Heart left ventricle (tissue), 16 donors: ENCODE data around the gene RPS2. TPM values are rescaled to one million over a fixed set of nuclear protein-coding genes. Genes with fewer than 3 reads are reported as not detected.

ENCODE experiments used
- ATAC-seq, 4 donors: fragments of 200-7000 bp; cut with Tn5 transposase; one replicate each; pipeline ENCODE4 v1.9.1; 2020 to 2022; ENCODE audit warnings: moderate library complexity in 4 of 4, mild to moderate bottlenecking in 3 of 4, moderate number of reproducible peaks in 1 of 4
- DNase-seq, 5 donors: peaks; one replicate each; pipeline ENCODE4 v3.0.0-alpha.2; 2020
- H3K27ac ChIP-seq, 12 donors: fragments of 200-600 bp; sonication (generic) in 4 of 12; one replicate each; pipeline versions ENCODE4 v1.5.0 to v1.8.0; 2016 to 2022; ENCODE audit warnings: mild to moderate bottlenecking in 2 of 12
- H3K27me3 ChIP-seq, 9 donors: fragments of 200-600 bp; sonication (generic) in 2 of 9; one replicate each; pipeline versions ENCODE4 v1.5.1 to v1.8.0; 2016 to 2022; ENCODE audit warnings: mild to moderate bottlenecking in 3 of 9
- H3K36me3 ChIP-seq, 9 donors: fragments of 200-600 bp; sonication (generic) in 2 of 9; one replicate each; pipeline versions ENCODE4 v1.5.0 to v1.8.0; 2018 to 2022; ENCODE audit warnings: mild to moderate bottlenecking in 2 of 9
- H3K4me1 ChIP-seq, 12 donors: fragments of 200-600 bp; sonication (generic) in 4 of 12; one replicate each; pipeline versions ENCODE4 v1.5.0 to v1.8.0; 2016 to 2022; ENCODE audit warnings: mild to moderate bottlenecking in 3 of 12
- H3K4me3 ChIP-seq, 12 donors: fragments of 200-600 bp; sonication (generic) in 4 of 12; one replicate each; pipeline versions ENCODE4 v1.5.0 to v1.8.0; 2017 to 2022; ENCODE audit warnings: mild to moderate bottlenecking in 9 of 12, moderate library complexity in 4 of 12
- H3K9me3 ChIP-seq, 12 donors: fragments of 200-600 bp; sonication (generic) in 4 of 12; one replicate each; pipeline versions ENCODE4 v1.5.0 to v1.8.0; 2016 to 2022; ENCODE audit warnings: mild to moderate bottlenecking in 1 of 12
- CTCF ChIP-seq, 12 donors: fragments of 200-600 bp; sonication (generic) in 4 of 12; IDR thresholded peaks; one replicate each; pipeline versions ENCODE4 v1.5.0 to v1.8.0; 2018 to 2022; ENCODE audit warnings: antibody characterized with exemption in 12 of 12, mild to moderate bottlenecking in 5 of 12
- POLR2A ChIP-seq, 2 donors: fragments of 450-650 bp; IDR thresholded peaks; one replicate each; pipeline ENCODE4 v1.6.1; 2017; ENCODE audit warnings: antibody characterized with exemption in 2 of 2, mild to moderate bottlenecking in 2 of 2, moderate library complexity in 2 of 2
- WGBS, 4 donors: extraction: QIAGEN DNeasy Blood & Tissue Kit in 2 of 4; methylation state at CpG; one replicate each; pipeline versions ENCODE4 v1.1.5 to v1.1.7; 2013 to 2018; 5-methylcytosine and 5-hydroxymethylcytosine counted together
- intact Hi-C, 10 donors: fragments of 100-400 bp; cut with DNase I; formaldehyde crosslinking; loops; one replicate each; pipeline versions ENCODE4 v1.11.1 to v1.14.2; 2022
- polyA plus RNA-seq, 2 donors: library from polyadenylated mRNA; stranded (reverse); fragments of 200-250 nt; gene quantifications; one replicate each; pipeline ENCODE4 v1.2.3, GENCODE V29; 2013
- total RNA-seq, 9 donors: library from RNA; depleted of rRNA in 2 of 9; stranded (reverse); fragments of >200 nt in 2 of 9; fragmentation: NEBNext Ultra II Directional in 3 of 9; extraction: Animal tissue kit (Norgen Biotek cat#: 25700) in 3 of 9; gene quantifications; one replicate each; pipeline versions ENCODE4 v1.1.0 to v1.2.4, GENCODE V29; 2016 to 2023
- donor health status: ischemic (EF 13 %, LVEDD 7.1; RV severe dilation, severe dysfunction).
- donor health status: healthy with polysubstance abuse.
- donor health status: DM: no; HTN: yes; CAD: no.
- donor health status: DM: no; HTN: no; CAD: no.
- donor health status: ischemic (EF 25% LVEDD 6.9; RV normal size, moderate dysfunction).
- donor health status: ischemic (EF 25% LVEDD 5.7; RV mildly dilated, moderate dysfunction).
- donor health status: healthy.
- donor health status: DM: yes; HTN: yes; CAD: no.
- donor health status: ischemic (EF 35%, LVEDD 5.7; RV mildly dilated, moderate dysfunction).
- donor health status: nonischemic (EF 11% LVEDD 7.7; RV severe dilation, severe dysfunction).
- donor health status: DM: yes; HTN: yes; CAD: no.
- donor health status: PGD.
- donor health status: ischemic (EF 29% LVEDD 5.4; RV normal size, mild dysfunction).
- donor health status: nonischemic (EF 23%, LVEDD 6.1; RV moderate dilation, normal function).

Gene RPS2
- total and polyA plus RNA-seq, 11 donors = 673 to 2,484 (median 1,002) TPM

GRCh38 chr16:1979271-1980029, 14.8 kb upstream of the RPS2 start:
- DNase-seq (no peak), ATAC-seq (no peak)
- Histone ChIP-seq H3K27ac (no peak overlapping the region), H3K9me3 (no peaks in the 10 kb centered on the region), H3K4me1 (peaks cover 0 to 32% (median 11%) of the 10 kb centered on the region in 12 donors), H3K36me3 (peaks cover 4 to 44% (median 39%) of the 10 kb centered on the region in 9 donors), H3K4me3 (no peak overlapping the region), H3K27me3 (peaks cover 7 to 83% (median 36%) of the 10 kb centered on the region in 9 donors)
- TF ChIP-seq POLR2A (IDR thresholded peaks at IDR 0.05) = no peak
- TF ChIP-seq CTCF (IDR thresholded peaks at IDR 0.05) = no peak
- intact Hi-C loops = no loop called here
- WGBS, 4 donors = 15 to 27% (median 19%) methylated on average over 20 to 70 of the region's 70 CpGs

DNA sequence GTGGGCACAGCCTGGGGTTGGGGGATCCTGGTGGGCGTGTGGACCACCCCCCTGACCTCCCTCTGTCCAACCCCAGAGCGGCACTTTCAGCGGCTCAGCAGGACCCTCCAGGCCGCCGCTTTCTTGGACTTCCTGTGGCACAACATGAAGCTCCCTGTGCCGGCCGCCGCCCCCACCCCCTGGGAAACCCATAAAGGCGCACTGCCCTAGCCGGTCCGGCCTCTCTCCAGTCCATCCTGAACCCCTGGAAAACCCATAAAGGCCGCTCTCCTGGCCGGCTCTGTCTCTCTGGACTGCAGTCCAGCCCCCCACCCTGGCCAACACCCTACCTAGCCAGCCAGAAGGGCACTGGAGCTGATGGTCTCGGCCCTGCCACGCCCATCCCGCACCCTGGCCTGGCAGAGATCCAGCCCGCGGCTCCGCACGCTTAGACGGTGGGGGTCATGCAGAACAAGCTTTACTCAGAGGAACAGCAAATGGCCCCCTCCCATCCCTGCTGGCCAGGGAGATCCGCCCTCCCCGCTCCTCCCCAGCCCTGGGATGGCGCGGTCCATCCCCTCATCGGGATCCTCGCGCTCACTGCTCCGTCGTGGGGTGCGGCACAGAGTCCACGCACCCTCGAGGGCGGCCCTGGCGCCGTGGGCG, 14.0 kb upstream of the RPS2 start:
- TF ChIP-seq CTCF (IDR thresholded peaks at IDR 0.05) (no peak), POLR2A (IDR thresholded peaks at IDR 0.05) (no peak)
- peaks cover 7 to 87% (median 36%) of the 10 kb centered on the region in 9 donors for H3K27me3 ChIP-seq
- intact Hi-C loops = no loop called here
- DNase-seq = no peak
- H3K9me3 ChIP-seq = no peaks in the 10 kb centered on the region
- H3K4me1 ChIP-seq = peaks cover 0 to 33% (median 11%) of the 10 kb centered on the region in 12 donors
- no peak overlapping the region for H3K27ac ChIP-seq
- ATAC-seq = no peak
- H3K4me3 ChIP-seq = no peak overlapping the region
- peaks cover 4 to 49% (median 41%) of the 10 kb centered on the region in 9 donors for H3K36me3 ChIP-seq
- WGBS, 4 donors = 75 to 83% (median 76%) methylated on average over 15 to 37 of the region's 37 CpGs

DNA sequence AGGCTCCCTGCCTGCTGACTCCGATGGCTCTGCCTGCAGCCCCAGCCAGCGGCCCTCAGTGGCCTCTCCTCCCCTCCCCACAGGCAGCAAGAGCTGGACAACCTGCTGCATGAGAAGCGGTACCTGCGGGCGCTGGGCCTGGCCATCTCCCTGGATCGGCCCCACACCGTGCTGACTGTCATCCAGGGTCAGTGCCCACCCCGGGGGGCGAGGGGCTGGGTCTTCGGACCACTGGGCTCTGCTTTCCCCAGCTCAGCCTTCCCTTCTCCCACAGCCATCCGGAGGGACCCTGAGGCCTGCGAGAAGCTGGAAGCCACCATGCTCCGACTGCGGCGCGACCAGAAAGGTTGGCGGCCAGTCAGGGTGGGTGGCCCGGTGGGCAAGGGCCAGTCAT, 13.2 kb upstream of the RPS2 start:
- ATAC-seq = no peak

More for the DNA sequence above, 13.2 kb upstream of the RPS2 start:
- TF ChIP-seq POLR2A (IDR thresholded peaks at IDR 0.05) (no peak), CTCF (IDR thresholded peaks at IDR 0.05) (no peak)
- no peak overlapping the region for H3K4me3 ChIP-seq
- H3K27ac ChIP-seq = no peak overlapping the region
- 93 to 100% (median 96%) methylated on average over 2 to 18 of the region's 18 CpGs for WGBS, 4 donors
- peaks cover 0 to 32% (median 9%) of the 10 kb centered on the region in 12 donors for H3K4me1 ChIP-seq
- no peaks in the 10 kb centered on the region for H3K9me3 ChIP-seq
- H3K27me3 ChIP-seq = peaks cover 7 to 89% (median 36%) of the 10 kb centered on the region in 9 donors
- H3K36me3 ChIP-seq = peaks cover 4 to 49% (median 41%) of the 10 kb centered on the region in 9 donors
- intact Hi-C loops = no loop called here
- DNase-seq = no peak
